Adipocyte (in vitro differentiated cells): ENCODE measurements around the gene ERC1.

Experiments
- DNase-seq: peaks from one replicate; pipeline ENCODE4 v3.0.0-alpha.2; 2015; ENCODE audit warnings: low read depth
- H3K27me3 ChIP-seq: replicated peaks from 2 replicates; pipeline ENCODE4 v1.7.0; 2013; ENCODE audit warnings: mild to moderate bottlenecking, low read length, moderate library complexity; ENCODE audit not compliant: control insufficient read depth, insufficient read depth
- H3K36me3 ChIP-seq: 2 replicates; pipeline ENCODE4 v1.7.0; 2013; ENCODE audit warnings: low read length, mild to moderate bottlenecking, moderate library complexity; ENCODE audit not compliant: control insufficient read depth, insufficient read depth, severe bottlenecking
- H3K4me1 ChIP-seq: 2 replicates; pipeline ENCODE4 v1.7.0; 2013; ENCODE audit warnings: mild to moderate bottlenecking, low read length, moderate library complexity; ENCODE audit not compliant: control insufficient read depth, insufficient read depth
- H3K4me3 ChIP-seq: 2 replicates; pipeline ENCODE4 v1.7.0; 2013; ENCODE audit warnings: mild to moderate bottlenecking, low read length, moderate library complexity
- H3K9ac ChIP-seq: 2 replicates; pipeline ENCODE4 v1.7.0; 2013; ENCODE audit warnings: mild to moderate bottlenecking, low read length, moderate library complexity
- H3K9me3 ChIP-seq: 2 replicates; pipeline ENCODE4 v1.7.0; 2013; ENCODE audit warnings: mild to moderate bottlenecking, low read length, moderate library complexity; ENCODE audit not compliant: control insufficient read depth

ERC1 gene

DNA sequence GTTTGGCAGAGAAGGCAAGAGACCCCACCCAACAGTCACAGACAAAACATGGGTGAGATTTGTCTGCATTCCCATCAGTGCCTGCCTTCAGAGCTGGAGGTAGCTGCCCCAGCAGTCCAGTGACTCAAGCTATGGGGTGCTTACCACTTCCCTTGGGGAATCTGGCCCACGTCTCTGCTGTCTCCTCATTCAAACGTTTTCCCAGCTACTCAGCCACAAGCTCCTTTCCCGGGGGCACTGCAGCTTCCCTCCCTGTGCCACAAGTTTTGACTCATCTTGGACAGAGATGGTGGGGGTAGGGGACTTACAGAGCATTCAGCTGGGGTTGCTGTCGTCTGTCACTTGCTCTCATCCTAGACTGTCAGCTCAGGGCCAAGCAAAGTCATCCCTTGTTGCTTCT, 536.8 kb downstream of the ERC1 start:
- Histone ChIP-seq H3K4me3 (no peak overlapping the region), H3K36me3 (no peaks in the 10 kb centered on the region), H3K4me1 (peaks cover 14% of the 10 kb centered on the region), H3K9me3 (no peaks in the 10 kb centered on the region), H3K9ac (no peak overlapping the region), H3K27me3 (no peaks in the 10 kb centered on the region)
- DNase-seq = peak; percentile 69

DNA sequence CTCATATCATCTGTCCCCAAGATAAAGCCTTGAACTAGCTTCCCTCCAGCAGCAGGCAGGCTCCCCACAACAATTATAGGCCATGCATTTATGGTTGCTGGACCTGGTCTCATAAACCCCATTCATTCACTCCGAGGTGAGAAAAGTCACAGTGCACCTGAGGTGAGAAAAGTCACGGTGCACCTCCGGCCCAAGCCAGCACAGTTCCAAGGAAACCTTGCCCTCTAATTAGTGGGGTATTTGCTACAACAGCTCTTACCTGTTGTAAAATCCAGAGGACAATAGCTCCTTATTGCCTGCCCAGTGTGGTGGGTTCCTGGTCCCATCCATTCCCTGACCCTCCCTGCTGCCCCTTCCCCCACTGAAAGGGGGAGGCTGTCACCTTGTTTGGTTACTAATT, 537.8 kb downstream of the ERC1 start:
- H3K27me3 ChIP-seq = no peaks in the 10 kb centered on the region
- DNase-seq = no peak
- no peak overlapping the region for H3K9ac ChIP-seq
- no peaks in the 10 kb centered on the region for H3K36me3 ChIP-seq
- no peaks in the 10 kb centered on the region for H3K9me3 ChIP-seq
- H3K4me1 ChIP-seq = peaks cover 24% of the 10 kb centered on the region
- no peak overlapping the region for H3K4me3 ChIP-seq

DNA sequence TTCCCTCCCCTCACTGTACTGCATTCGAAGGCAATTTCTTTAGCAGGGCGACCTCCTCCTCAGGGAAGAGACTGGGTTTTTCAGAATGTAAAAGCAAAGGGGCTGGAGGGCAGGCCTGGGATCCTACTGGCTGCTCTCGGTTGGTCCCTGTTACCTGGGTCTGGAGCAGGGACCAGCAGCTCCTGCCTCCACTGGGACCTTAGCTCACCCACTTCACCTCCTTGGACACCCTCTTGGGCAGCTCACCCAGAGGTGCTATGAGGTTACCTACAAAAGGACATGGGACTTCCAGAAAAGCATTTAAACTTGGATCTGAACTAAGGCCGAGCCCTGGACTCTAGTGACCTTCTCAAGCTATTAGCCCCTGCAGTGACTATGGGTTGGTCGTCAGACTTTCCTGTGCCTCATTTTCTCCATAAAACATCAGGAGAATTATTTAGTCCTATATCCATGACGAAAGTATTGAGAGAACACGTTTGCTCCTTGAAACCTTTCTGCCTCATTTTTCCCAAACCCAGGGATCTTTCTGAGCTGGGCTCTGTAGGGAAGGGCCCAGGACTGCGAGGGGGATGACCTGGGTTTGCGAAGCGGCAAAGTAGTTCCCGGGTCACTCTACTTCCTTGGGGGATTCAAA, 538.3 kb downstream of the ERC1 start:
- no peaks in the 10 kb centered on the region for H3K9me3 ChIP-seq
- no peaks in the 10 kb centered on the region for H3K36me3 ChIP-seq
- H3K4me1 ChIP-seq = peaks cover 28% of the 10 kb centered on the region
- no peak for DNase-seq
- H3K4me3 ChIP-seq = peak overlapping the region; percentile 79
- H3K9ac ChIP-seq = peak overlapping the region; percentile 74
- H3K27me3 ChIP-seq = no peaks in the 10 kb centered on the region

DNA sequence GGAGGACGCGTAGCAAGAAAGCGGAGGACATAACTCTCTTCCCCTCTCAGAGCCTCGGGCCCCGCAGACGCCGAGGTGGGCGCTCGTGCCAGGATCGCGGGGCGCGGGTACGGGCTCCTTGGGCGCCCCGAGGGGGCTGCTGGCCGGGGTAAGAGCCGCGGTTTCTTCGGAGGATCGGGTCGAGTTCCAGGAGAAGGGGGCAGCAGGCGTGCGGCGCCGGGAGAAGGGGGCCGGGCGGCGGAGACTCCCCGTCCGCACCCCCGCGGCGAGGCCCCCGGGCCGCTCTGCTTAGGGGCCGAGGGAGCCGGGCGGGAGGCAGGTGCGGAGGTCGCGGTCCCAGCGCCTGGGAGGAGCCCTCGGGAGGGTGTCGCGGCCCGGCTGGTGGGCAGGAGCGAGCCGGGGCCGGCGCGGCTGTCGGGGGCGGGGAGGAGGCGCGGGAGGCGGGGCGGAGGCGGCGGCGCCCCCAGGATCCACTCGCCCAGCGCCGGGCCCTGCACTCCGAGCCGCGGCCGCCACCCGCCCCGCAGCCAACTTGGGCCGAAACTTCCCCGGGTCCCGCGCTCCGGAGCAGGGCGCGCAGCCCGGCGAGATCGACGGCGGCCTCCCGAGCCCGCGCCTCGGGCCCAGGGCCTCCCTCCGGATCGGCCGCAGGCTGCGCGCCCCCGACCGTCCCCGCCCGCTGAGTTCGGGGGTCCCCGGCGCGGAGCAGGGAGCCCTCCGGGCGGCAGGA, 539.0 kb downstream of the ERC1 start:
- Histone ChIP-seq H3K4me1 (peaks cover 28% of the 10 kb centered on the region), H3K36me3 (no peaks in the 10 kb centered on the region), H3K9me3 (no peaks in the 10 kb centered on the region), H3K27me3 (no peaks in the 10 kb centered on the region), H3K4me3 (peak overlapping the region; percentile 79), H3K9ac (peak overlapping the region; percentile 74)
- peak; percentile 72 for DNase-seq

DNA sequence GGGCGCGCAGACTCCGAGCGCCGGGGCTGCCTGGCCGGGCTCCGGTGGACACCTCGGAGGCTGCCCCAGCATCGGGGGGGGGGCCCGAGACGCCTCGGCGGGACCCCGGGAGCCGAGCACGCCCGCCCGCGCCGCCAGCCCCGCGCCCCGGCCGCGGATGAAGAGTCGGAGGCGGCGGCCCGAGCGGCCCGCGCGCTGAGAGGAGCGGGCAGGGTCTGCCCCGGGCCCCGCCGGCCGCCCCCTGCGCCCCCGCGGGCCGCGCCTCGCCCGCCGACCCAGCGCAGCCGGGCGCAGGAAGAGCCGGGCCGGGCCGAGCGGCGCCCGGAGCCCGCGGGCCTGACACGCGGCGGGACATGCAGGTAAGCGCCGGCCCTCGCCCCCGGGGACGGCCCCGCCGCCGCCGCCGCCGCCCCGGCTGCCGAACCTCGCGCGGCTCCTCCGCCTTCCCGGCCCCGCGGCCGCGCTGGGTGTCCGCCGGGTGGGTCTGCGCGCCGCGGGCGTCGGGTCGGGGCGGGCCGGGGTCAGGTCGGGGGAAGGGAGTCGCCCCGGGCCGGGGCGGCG, 539.6 kb downstream of the ERC1 start:
- H3K4me1 ChIP-seq = peaks cover 28% of the 10 kb centered on the region
- H3K27me3 ChIP-seq = no peaks in the 10 kb centered on the region
- H3K36me3 ChIP-seq = no peaks in the 10 kb centered on the region
- peak overlapping the region; percentile 77 for H3K9ac ChIP-seq
- H3K4me3 ChIP-seq = peak overlapping the region; percentile 79
- H3K9me3 ChIP-seq = no peaks in the 10 kb centered on the region
- DNase-seq = peak; percentile 49

DNA sequence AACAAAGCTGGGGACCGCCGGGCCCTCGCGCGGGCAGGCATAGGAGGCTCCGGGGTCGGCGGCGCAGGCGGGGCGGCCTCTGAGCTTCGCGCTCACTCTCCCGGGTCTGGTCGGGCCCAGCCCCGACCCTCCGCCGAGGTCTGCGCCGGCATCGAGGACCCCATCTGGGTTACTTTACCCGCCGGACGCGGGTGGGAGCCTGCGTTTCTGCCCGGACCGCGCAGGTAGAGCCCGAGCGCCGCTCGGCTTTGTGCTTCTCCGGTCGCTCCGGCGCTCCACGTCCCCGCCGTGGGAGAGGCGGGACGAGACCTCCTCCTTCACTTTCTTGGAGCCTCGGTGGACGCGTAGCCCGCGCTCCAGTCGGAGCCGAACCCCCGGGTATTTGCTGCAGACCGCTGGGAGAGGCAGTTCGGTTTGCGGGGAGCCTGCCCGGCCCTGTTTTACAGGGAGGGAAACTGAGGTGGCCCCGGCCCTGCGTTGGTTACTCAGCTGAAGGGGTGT, 540.2 kb downstream of the ERC1 start:
- peak; percentile 65 for DNase-seq
- H3K27me3 ChIP-seq = no peaks in the 10 kb centered on the region
- no peaks in the 10 kb centered on the region for H3K36me3 ChIP-seq
- peak overlapping the region; percentile 79 for H3K4me3 ChIP-seq
- peaks cover 28% of the 10 kb centered on the region for H3K4me1 ChIP-seq
- H3K9ac ChIP-seq = peak overlapping the region; percentile 77
- H3K9me3 ChIP-seq = no peaks in the 10 kb centered on the region

DNA sequence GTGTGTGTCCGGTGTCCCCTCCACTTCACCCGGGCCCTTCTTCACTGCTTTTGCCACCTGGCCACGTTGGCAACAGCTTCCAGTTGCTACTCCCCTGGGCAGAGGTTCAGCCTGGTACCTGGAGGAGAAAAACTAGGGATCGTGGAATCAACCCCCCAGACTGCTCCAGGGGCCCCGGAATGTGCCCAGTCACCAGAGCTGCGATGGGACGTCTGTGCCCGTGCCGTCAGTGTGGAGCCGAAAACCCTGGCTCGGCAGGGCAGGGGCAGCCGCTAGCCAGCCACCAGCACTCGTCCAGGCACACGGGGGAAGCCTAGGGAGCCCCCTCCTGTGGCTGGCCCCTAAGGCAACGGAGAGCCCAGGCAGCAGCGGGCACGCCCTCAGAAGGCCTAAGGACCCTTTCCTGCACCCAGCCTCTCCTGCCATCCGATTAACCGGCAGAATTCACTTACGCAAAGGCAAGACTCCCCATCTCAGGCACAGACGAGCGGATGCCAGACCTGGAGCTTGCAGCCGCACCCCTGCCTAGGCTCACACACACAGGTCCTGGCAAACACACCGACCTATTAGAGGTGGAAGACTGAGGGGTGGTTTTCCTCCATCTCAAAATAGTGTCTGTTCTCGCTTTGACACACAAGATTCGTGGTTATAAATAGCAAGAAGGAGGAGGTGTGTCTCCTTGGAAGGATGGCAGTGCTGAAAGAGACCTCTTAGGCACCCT, 540.8 kb downstream of the ERC1 start:
- Histone ChIP-seq H3K4me1 (peaks cover 28% of the 10 kb centered on the region), H3K36me3 (no peaks in the 10 kb centered on the region), H3K9me3 (no peaks in the 10 kb centered on the region), H3K27me3 (no peaks in the 10 kb centered on the region), H3K9ac (peak overlapping the region; percentile 77), H3K4me3 (peak overlapping the region; percentile 79)
- DNase-seq = peak; percentile 39

DNA sequence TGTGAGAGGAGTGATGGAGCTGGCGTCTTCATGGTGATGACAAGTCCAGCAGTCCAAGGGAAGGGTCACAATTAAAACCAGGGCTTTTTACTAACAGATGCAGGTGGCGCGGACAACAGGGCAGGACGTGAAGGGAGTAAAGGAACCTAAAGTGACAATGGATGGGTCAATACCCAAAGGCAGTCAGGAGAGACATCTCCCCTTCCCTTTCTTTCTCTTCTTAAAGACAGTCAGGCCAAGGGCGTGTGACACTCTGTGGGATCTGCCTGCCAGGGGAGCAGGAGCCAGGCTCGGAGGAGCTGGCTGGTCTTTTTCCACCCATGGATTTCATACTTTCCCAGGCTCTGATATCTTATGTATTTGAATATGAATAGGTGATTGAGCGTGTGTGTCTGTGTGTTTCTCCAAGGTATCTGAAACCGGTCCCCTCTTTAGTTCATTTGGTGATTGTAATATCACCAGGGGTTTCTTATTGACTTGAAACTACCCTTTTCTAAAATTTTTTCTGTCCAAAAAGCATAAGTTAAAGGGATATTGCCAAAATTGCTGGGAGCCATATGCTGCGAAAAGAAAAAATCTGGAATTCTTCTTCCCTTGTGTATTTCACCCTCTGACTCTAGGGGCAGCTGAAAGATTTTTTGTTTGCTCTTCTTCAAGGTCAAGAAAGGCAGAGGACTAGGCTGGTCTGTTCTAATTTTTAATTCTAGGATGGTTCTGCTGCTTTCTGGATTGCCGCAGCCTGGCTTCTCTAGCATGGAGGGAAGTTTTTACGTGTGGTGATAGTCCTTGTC, 541.5 kb downstream of the ERC1 start:
- Histone ChIP-seq H3K9me3 (no peaks in the 10 kb centered on the region), H3K36me3 (no peaks in the 10 kb centered on the region), H3K27me3 (no peaks in the 10 kb centered on the region), H3K4me1 (peaks cover 24% of the 10 kb centered on the region), H3K9ac (no peak overlapping the region), H3K4me3 (peak overlapping the region; percentile 66)
- peak; percentile 43 for DNase-seq

DNA sequence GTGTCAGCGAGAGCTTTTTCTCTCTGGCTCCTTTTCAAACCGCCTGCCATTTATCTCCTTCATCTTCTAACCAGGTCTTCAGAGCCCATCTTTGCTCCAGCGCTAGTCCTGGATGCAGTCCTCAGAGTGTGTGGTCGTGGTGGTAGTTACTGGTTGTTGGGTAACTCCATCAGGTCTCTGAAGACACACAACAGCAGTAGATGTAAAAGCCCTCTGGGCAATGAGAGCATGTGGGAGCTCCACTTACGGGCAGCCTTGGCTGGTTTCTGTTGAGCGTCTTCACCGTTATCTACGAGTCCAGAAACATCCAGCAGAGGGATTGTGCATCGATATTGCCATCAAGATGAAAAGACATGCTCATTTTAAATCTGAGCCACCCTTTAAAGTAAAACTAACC, 542.2 kb downstream of the ERC1 start:
- Histone ChIP-seq H3K4me3 (peak overlapping the region; percentile 66), H3K36me3 (no peaks in the 10 kb centered on the region), H3K9ac (no peak overlapping the region), H3K27me3 (no peaks in the 10 kb centered on the region), H3K4me1 (peaks cover 19% of the 10 kb centered on the region), H3K9me3 (no peaks in the 10 kb centered on the region)
- DNase-seq = peak; percentile 42

DNA sequence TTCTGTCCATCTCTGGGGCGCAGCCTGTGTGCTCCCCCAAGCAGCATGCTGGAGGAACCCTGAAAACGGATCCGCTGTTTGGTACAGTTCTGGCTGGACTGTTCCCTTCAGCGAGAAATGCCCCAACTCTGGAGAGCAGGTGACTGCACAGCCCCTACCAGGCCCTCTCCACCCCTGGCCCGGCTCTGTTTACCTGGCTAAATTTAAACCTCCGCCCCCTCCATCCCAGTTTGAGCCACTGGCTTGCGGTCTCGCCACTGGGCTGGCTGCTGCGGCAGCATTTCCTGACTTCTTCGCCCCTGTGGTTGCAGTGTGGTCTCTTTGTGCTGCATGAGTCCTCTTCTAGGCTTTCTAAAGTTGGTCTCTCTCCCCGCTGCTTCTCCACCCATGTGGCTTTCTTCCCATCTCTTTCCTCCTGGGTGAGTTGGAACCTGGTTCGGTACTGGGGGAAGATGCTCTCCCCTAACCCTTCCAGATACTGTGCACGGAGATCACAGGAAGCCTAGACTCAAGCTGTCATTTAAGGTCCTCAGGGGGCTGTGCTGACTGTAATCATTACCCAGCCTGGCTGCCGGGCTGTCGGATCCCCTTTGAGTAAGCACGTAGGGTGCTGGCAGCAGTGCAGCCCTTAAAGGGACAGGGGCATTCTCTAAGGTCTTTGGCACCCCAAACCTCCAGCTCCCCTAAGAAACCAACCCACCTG, 542.7 kb downstream of the ERC1 start:
- no peak overlapping the region for H3K9ac ChIP-seq
- no peaks in the 10 kb centered on the region for H3K9me3 ChIP-seq
- H3K27me3 ChIP-seq = no peaks in the 10 kb centered on the region
- peak overlapping the region; percentile 66 for H3K4me3 ChIP-seq
- H3K36me3 ChIP-seq = no peaks in the 10 kb centered on the region
- peaks cover 19% of the 10 kb centered on the region for H3K4me1 ChIP-seq
- DNase-seq = peak; percentile 39
